ENCODE data around the gene ACSM5.
"Not testable (repeated sequence)": the region's sequence is repeated elsewhere in the genome, so short reads cannot be mapped to it uniquely, and the experiment has no call there.

DNA sequence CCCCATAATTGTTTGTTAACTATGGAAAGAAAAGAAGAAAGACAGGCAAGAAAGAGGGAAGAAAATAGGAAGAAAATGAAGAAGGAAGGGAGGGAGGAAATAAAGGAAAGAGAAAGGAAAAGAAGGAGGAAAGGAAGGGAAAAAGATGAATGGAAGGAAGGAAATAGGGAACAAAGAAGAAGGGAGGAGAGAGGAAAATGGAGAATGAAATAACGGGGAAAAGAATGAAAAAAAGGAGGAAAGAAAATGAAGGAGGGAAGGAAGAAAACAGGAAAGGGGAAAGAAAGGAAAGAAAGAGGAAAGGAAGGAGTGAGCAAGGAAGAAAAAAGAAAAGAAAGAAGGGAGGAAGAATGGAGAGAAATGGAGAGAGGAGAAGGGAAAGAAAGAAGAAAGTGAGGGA lies 21.1 kb downstream of the ACSM5 start:
- TF ChIP-seq EZH2 (IDR thresholded peaks at IDR 0.05; ENCODE audit: insufficient read depth, poor library complexity, severe bottlenecking); EZH2phosphoT487 (IDR thresholded peaks at IDR 0.05; ENCODE audit: insufficient read depth, low read depth): not testable (repeated sequence)

All from GM23248 (cell line).